Kidney (tissue), 22 donors: ENCODE measurements around the gene BTN3A1. TPM values are rescaled to one million over a fixed set of nuclear protein-coding genes. Genes with fewer than 3 reads are reported as not detected.

ENCODE experiments used
- DNase-seq, 5 donors: peaks; one replicate each; pipeline ENCODE4 v3.0.0-alpha.2; 2013 to 2020
- FAIRE-seq: peaks from 2 replicates; lab custom pipeline; 2012; peaks lifted over from hg19 to GRCh38; lab: Jason Lieb, UNC
- H3K27ac ChIP-seq, 2 donors: one replicate each; pipeline ENCODE4 v1.7.0; 2013; ENCODE audit warnings: low read depth in 2 of 2, low read length in 2 of 2, inconsistent platforms in 1 of 2
- H3K27me3 ChIP-seq: one replicate; pipeline ENCODE4 v1.7.1; 2013; ENCODE audit warnings: low read length, inconsistent platforms; ENCODE audit not compliant: control insufficient read depth, insufficient read depth
- H3K36me3 ChIP-seq, 3 donors: one replicate each; pipeline versions ENCODE4 v1.7.0 to v1.7.1; 2013; ENCODE audit warnings: low read length in 3 of 3, control low read depth in 1 of 3, inconsistent platforms in 1 of 3; ENCODE audit not compliant: insufficient read depth in 3 of 3, control insufficient read depth in 2 of 3
- H3K4me1 ChIP-seq, 3 donors: one replicate each; pipeline versions ENCODE4 v1.7.0 to v1.7.1; 2013; ENCODE audit warnings: low read length in 3 of 3, inconsistent platforms in 1 of 3, low read depth in 1 of 3; ENCODE audit not compliant: control insufficient read depth in 2 of 3, insufficient read depth in 2 of 3
- H3K4me3 ChIP-seq, 3 donors: one replicate each; pipeline versions ENCODE4 v1.7.0 to v1.8.1; 2013; ENCODE audit warnings: low read length in 3 of 3, control low read depth in 1 of 3, inconsistent platforms in 1 of 3
- H3K9ac ChIP-seq, 3 donors: one replicate each; pipeline versions ENCODE4 v1.7.0 to v1.7.1; 2013; ENCODE audit warnings: low read length in 3 of 3, control low read depth in 1 of 3, inconsistent platforms in 1 of 3
- H3K9me3 ChIP-seq, 3 donors: one replicate each; pipeline versions ENCODE4 v1.7.0 to v1.7.1; 2013; ENCODE audit warnings: low read length in 3 of 3, control low read depth in 1 of 3, inconsistent platforms in 1 of 3; ENCODE audit not compliant: control insufficient read depth in 2 of 3, insufficient read depth in 1 of 3
- intact Hi-C: fragments of 100-400 bp; cut with DNase I; formaldehyde crosslinking; loops from one replicate; pipeline ENCODE4 v1.11.1; 2022
- long read RNA-seq, 10 donors: library from polyadenylated mRNA in 1 of 10; unstranded in 1 of 10; transcript quantifications; one replicate each; pipeline ENCODE4 v2.0.0 and lab custom pipeline, GENCODE V29; 2021 to 2026
- polyA plus RNA-seq: library from polyadenylated mRNA; stranded (reverse); fragments of 350-450 nt; fragmentation: Illumina TruSeq; extraction: RNeasy Lipid Tissue Mini Kit (QIAGEN cat#74804); gene quantifications from one replicate; pipeline ENCODE4 v1.2.3, GENCODE V29; 2014; ENCODE audit warnings: low read depth, low replicate concordance; ENCODE audit not compliant: insufficient read depth
- total RNA-seq: library from RNA; stranded (reverse); fragmentation: NEBNext Ultra II Directional; extraction: Animal tissue kit (Norgen Biotek cat#: 25700); gene quantifications from one replicate; pipeline ENCODE4 v1.2.1, GENCODE V29; 2021
- TF ChIP-seq, protein P1 (sequence below): IDR thresholded peaks from 3 replicates; pipeline ENCODE4 v1.5.1; 2012; ENCODE audit warnings: mild to moderate bottlenecking, moderate library complexity, borderline replicate concordance; ENCODE audit not compliant: insufficient read depth; ENCODE audit errors: extremely low read depth
- donor health status: control.
- donor health status: control.
- donor health status: control.
- donor health status: control.
- donor health status: control.
- donor health status: DM: yes; HTN: yes; CAD: no.
- donor health status: Normal renal cell carcinoma (clear cell type).

The BTN3A1 gene
- total RNA-seq (23.1 TPM), polyA plus RNA-seq (13.8 TPM)
- long read RNA-seq, donor 1, partial matches to known transcripts = 0 of 1 reads
- long read RNA-seq, donor 1, other reads (novel, unspliced or antisense) = 0 of 1 reads
- long read RNA-seq, donor 2, partial matches to known transcripts = 0 of 1 reads
- long read RNA-seq, donor 2, other reads (novel, unspliced or antisense) = 0 of 1 reads
- long read RNA-seq, donor 3 = 0 reads
- long read RNA-seq, donor 4, partial matches to known transcripts = 0 of 2 reads
- long read RNA-seq, donor 4, other reads (novel, unspliced or antisense) = 0 of 2 reads
- long read RNA-seq, donor 5 = 0 reads
- long read RNA-seq, donor 6, partial matches to known transcripts = 0 of 1 reads
- long read RNA-seq, donor 6, other reads (novel, unspliced or antisense) = 0 of 1 reads
- long read RNA-seq, donor 7, partial matches to known transcripts = 1 of 6 reads
- long read RNA-seq, donor 7, other reads (novel, unspliced or antisense) = 5 of 6 reads
- long read RNA-seq, donor 8 = 0 reads
- long read RNA-seq, donor 9 = 0 reads
- long read RNA-seq, donor 10 = 0 reads

DNA sequence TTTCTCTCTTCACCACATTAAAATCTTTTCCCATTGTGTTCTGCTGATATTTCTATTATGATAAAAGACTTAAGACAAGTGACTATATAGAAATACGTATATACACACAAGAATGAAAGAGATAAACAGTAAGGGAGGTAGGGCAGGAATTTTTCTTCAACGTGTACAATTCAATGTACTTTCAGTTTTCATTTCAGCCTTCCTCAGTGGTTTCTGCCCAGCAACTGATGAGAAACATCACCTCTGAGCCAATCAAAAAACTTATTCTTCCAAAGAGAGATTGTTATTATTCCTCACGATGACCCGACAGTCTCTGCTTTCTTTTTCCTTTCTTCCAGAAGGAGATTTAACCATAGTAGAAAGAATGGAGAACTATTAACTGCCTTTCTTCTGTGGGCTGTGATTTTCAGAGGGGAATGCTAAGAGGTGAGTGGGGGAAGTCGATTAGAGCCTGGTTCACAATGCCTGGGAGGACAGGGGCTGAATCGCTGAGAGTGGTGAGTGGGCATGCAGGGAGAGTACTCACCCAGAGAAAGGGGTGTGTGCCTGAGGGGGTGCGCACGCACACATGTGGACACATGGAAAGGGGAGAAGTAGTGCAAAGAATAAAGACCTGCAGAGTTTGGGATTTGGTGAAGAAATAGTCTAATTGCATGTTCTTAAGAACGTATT is at the start of gene BTN3A1:
Gene BTN3A1, plus strand, starts transcription at position 289 of the 672 bp plus-strand sequence. CDS start 3,289 bp downstream, outside the sequence.
- peak; percentile 74 to 94 (median 87) for DNase-seq
- Histone ChIP-seq H3K4me3 (peak within 1 kb of the TSS; percentile 82 to 92 (median 90)), H3K4me1 (no peaks in the 10 kb centered on the region), H3K36me3 (peaks cover 3 to 7% (median 5%) of the 10 kb centered on the region in 3 donors), H3K9me3 (no peaks in the 10 kb centered on the region), H3K27ac (peak within 1 kb of the TSS; percentile 79 to 94), H3K27me3 (no peaks in the 10 kb centered on the region), H3K9ac (peak within 1 kb of the TSS; percentile 69 to 90 (median 71))
- peak; percentile 96 for FAIRE-seq
- TF ChIP-seq, protein P1, sequence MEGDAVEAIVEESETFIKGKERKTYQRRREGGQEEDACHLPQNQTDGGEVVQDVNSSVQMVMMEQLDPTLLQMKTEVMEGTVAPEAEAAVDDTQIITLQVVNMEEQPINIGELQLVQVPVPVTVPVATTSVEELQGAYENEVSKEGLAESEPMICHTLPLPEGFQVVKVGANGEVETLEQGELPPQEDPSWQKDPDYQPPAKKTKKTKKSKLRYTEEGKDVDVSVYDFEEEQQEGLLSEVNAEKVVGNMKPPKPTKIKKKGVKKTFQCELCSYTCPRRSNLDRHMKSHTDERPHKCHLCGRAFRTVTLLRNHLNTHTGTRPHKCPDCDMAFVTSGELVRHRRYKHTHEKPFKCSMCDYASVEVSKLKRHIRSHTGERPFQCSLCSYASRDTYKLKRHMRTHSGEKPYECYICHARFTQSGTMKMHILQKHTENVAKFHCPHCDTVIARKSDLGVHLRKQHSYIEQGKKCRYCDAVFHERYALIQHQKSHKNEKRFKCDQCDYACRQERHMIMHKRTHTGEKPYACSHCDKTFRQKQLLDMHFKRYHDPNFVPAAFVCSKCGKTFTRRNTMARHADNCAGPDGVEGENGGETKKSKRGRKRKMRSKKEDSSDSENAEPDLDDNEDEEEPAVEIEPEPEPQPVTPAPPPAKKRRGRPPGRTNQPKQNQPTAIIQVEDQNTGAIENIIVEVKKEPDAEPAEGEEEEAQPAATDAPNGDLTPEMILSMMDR = no peak
- intact Hi-C loops = no loop called here

DNA sequence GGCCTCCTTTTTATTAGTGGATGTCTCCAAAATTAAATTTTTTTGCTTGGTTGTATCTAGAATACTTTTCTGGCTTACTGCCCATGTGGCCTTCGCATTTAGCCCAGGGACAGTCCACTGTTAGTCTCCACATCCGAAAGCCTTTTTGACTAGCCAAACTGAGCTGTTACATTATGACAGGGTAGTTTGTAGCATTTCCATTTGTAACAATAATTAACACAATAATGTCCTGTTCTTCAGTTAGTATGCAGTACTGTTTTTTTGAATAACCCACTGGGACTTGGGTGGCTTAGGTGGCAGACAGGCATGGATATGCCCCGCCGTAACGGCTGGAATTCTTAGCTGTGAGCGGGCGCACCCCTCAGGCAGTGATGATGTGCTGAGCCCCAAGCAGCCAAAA is 49.8 kb upstream of the BTN3A1 start:
- Histone ChIP-seq H3K4me1 (no peaks in the 10 kb centered on the region), H3K9me3 (no peaks in the 10 kb centered on the region), H3K4me3 (no peak overlapping the region), H3K9ac (no peak overlapping the region), H3K27ac (no peak overlapping the region), H3K36me3 (no peaks in the 10 kb centered on the region), H3K27me3 (no peaks in the 10 kb centered on the region)
- FAIRE-seq = no peak
- TF ChIP-seq, protein P1 = no peak
- no peak for DNase-seq
- intact Hi-C loops = no loop called here

DNA sequence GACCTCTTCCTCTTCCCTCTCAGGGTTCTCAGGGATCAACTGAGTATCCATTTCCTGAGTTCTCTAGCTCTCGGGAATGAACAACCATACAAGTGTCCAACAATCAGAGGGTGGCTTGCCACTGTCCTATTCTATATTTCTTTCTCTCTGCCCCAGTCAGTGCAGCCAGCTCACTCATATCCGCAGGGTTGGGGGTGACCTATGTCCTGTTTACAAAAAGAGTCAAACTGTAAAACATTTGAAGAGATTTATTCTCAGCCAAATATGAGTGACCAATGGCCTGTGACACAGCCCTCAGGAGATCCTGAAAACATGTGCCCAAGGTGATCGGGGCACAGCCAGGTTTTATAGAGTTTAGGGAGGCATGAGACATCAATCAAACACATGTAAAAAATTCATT is 47.9 kb upstream of the BTN3A1 start:
- Histone ChIP-seq H3K36me3 (no peaks in the 10 kb centered on the region), H3K27me3 (no peaks in the 10 kb centered on the region), H3K27ac (no peak overlapping the region), H3K4me3 (no peak overlapping the region), H3K4me1 (no peaks in the 10 kb centered on the region), H3K9ac (no peak overlapping the region), H3K9me3 (no peaks in the 10 kb centered on the region)
- FAIRE-seq (no peak), DNase-seq (no peak)
- TF ChIP-seq, protein P1 = no peak
- intact Hi-C loops = no loop called here
